ENCODE results near the gene HPCAL1.

The HPCAL1 gene

GRCh38 chr2:10327896-10328669 is 25.4 kb downstream of the HPCAL1 start:
- no peak for TF ChIP-seq JUND (IDR thresholded peaks at IDR 0.05; ENCODE audit: low read depth)
- in situ Hi-C loops (cut with HindIII; ENCODE audit: low pct_unique_long_range_greater_than_20kb, low sequenced_read_pairs), result no loop called here
- DNase-seq (ENCODE audit: low read depth in 1 of 2, low spot score in 1 of 2), result peak in 1 of 2 experiments; percentile 36

DNA sequence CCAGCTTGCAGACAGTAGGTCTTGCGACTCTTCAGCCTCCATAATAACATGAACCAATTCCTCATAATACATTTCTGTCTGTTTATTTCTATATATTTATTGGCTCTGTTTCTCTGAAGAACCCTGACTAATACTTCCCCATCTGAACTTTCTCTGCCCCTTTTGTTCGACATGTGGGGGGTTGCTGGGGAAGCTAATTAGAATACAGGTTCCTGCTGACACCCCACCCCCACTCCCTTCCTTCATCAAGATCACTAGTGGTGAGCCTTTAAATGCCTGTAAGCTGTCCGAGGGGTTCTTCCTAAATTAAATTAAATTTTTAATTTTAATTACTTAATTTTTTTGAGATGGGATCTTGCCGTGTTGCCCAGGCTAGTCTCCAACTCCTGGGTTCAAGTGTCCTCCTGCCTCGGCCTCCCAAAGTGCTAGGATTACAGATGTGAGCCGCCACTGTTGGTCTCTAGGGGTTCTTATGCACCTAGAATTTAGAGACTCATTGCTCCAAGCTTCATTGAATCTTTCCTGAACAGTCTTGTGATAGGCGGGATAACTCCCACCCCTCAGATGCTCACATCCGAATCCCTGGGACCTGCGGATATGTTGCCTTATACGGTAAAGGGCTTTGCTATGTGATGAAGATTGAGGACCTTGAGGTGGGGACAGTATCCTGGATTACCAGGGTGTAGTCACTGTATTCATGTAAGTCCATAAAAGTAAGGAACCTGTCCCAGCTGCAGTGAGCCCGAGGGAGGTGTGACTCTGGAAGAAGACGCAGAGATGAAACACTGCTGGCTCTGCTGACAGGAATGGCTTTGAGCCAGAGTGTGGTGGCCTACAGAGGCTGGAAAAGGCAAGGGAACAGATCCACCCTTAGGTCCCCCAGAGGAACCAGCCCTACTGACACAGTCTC is 26.2 kb downstream of the HPCAL1 start:
- in situ Hi-C loops (cut with HindIII; ENCODE audit: low pct_unique_long_range_greater_than_20kb, low sequenced_read_pairs), result no loop called here
- no peak for TF ChIP-seq JUND (IDR thresholded peaks at IDR 0.05; ENCODE audit: low read depth)
- no peak for DNase-seq (ENCODE audit: low read depth in 1 of 2, low spot score in 1 of 2)

- no peak for TF ChIP-seq JUND (IDR thresholded peaks at IDR 0.05; ENCODE audit: low read depth)
- DNase-seq (ENCODE audit: low read depth in 1 of 2, low spot score in 1 of 2), result no peak
- in situ Hi-C loops (cut with HindIII; ENCODE audit: low pct_unique_long_range_greater_than_20kb, low sequenced_read_pairs), result no loop called here
Observed at GRCh38 chr2:10329580-10329879, 26.8 kb downstream of the HPCAL1 start.

GRCh38 chr2:10329880-10330699 is 27.4 kb downstream of the HPCAL1 start:
- in situ Hi-C loops (cut with HindIII; ENCODE audit: low pct_unique_long_range_greater_than_20kb, low sequenced_read_pairs), result no loop called here
- no peak for DNase-seq (ENCODE audit: low read depth in 1 of 2, low spot score in 1 of 2)
- TF ChIP-seq JUND (IDR thresholded peaks at IDR 0.05; ENCODE audit: low read depth), result no peak

GRCh38 chr2:10330700-10331026 is 28.0 kb downstream of the HPCAL1 start:
- DNase-seq (ENCODE audit: low read depth in 1 of 2, low spot score in 1 of 2), result no peak
- no peak for TF ChIP-seq JUND (IDR thresholded peaks at IDR 0.05; ENCODE audit: low read depth)
- in situ Hi-C loops (cut with HindIII; ENCODE audit: low pct_unique_long_range_greater_than_20kb, low sequenced_read_pairs), result no loop called here

- no peak for TF ChIP-seq JUND (IDR thresholded peaks at IDR 0.05; ENCODE audit: low read depth)
- in situ Hi-C loops (cut with HindIII; ENCODE audit: low pct_unique_long_range_greater_than_20kb, low sequenced_read_pairs), result no loop called here
- no peak for DNase-seq (ENCODE audit: low read depth in 1 of 2, low spot score in 1 of 2)
Observed at GRCh38 chr2:10331027-10331701, 28.5 kb downstream of the HPCAL1 start.

- no peak for DNase-seq (ENCODE audit: low read depth in 1 of 2, low spot score in 1 of 2)
- TF ChIP-seq JUND (IDR thresholded peaks at IDR 0.05; ENCODE audit: low read depth), result no peak
- in situ Hi-C loops (cut with HindIII; ENCODE audit: low pct_unique_long_range_greater_than_20kb, low sequenced_read_pairs), result no loop called here
Observed at GRCh38 chr2:10331702-10332401, 29.1 kb downstream of the HPCAL1 start.

GRCh38 chr2:10332402-10333246 is 29.9 kb downstream of the HPCAL1 start:
- DNase-seq (ENCODE audit: low read depth in 1 of 2, low spot score in 1 of 2), result no peak
- in situ Hi-C loops (cut with HindIII; ENCODE audit: low pct_unique_long_range_greater_than_20kb, low sequenced_read_pairs), result no loop called here
- no peak for TF ChIP-seq JUND (IDR thresholded peaks at IDR 0.05; ENCODE audit: low read depth)

GRCh38 chr2:10333247-10333613 is 30.5 kb downstream of the HPCAL1 start:
- no peak for DNase-seq (ENCODE audit: low read depth in 1 of 2, low spot score in 1 of 2)
- in situ Hi-C loops (cut with HindIII; ENCODE audit: low pct_unique_long_range_greater_than_20kb, low sequenced_read_pairs), result no loop called here
- no peak for TF ChIP-seq JUND (IDR thresholded peaks at IDR 0.05; ENCODE audit: low read depth)

DNA sequence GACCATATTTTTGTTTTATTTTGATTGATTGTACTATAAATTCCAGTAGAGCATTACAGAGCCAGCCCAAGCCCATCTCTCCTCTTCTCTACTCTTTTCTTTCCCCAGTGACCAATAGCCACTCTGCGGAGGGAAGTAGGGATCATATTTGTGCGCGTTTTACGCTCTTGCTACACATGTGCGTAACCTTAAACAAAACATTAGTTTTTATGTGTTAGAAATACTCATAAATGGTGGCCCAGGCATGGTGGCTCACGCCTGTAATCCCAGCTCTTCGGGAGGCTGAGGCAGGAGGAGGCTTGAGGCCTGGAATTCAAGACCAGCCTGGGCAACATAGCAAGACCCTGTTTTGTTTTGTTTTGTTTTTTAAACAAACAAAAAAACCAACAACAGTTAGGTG is 31.3 kb downstream of the HPCAL1 start:
- in situ Hi-C loops (cut with HindIII; ENCODE audit: low pct_unique_long_range_greater_than_20kb, low sequenced_read_pairs), result no loop called here
- TF ChIP-seq JUND (IDR thresholded peaks at IDR 0.05; ENCODE audit: low read depth), result no peak
- no peak for DNase-seq (ENCODE audit: low read depth in 1 of 2, low spot score in 1 of 2)
